Measurements from ENCODE around the gene NFE2L2. TPM values are rescaled to one million over a fixed set of nuclear protein-coding genes. Genes with fewer than 3 reads are reported as not detected.
"Not testable (repeated sequence)": the region's sequence is repeated elsewhere in the genome, so short reads cannot be mapped to it uniquely, and the experiment has no call there.

NFE2L2 gene
- polyA plus RNA-seq, 4 donors: 115 to 173 (median 157) TPM

GRCh38 chr2:177204417-177204816, 60.1 kb downstream of the NFE2L2 start:
- DNase-seq (ENCODE audit: low read depth in 4 of 4, low spot score in 2 of 4): no peak

- no peak for DNase-seq (ENCODE audit: low read depth in 4 of 4, low spot score in 2 of 4)
Observed at GRCh38 chr2:177201919-177202346, 62.6 kb downstream of the NFE2L2 start.

DNA sequence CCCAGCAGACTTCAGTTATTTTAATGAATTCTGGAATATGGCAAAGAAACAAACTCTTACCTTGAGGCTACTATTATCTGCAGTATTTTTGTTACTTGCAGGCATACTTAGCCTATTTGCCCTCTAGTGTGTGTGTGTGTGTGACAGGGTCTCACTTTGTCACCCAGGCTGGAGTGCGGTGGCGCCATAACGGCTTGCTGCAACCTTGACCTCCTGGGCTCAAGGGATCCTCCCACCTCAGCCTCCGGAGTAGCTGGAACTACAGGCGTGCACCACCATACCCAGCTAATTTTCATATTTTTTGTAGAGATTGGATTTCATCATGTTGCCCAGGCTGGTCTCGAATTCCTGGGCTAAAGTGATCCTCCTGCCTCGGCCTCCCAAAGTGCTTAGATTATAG, 64.1 kb downstream of the NFE2L2 start:
- not testable (repeated sequence) for DNase-seq (ENCODE audit: low read depth in 4 of 4, low spot score in 2 of 4)

- DNase-seq (ENCODE audit: low read depth in 4 of 4, low spot score in 2 of 4): no peak
Observed at GRCh38 chr2:177195194-177195593, 69.3 kb downstream of the NFE2L2 start.

- no peak for DNase-seq (ENCODE audit: low read depth in 4 of 4, low spot score in 2 of 4)
Observed at GRCh38 chr2:177193240-177193639, 71.3 kb downstream of the NFE2L2 start.

DNA sequence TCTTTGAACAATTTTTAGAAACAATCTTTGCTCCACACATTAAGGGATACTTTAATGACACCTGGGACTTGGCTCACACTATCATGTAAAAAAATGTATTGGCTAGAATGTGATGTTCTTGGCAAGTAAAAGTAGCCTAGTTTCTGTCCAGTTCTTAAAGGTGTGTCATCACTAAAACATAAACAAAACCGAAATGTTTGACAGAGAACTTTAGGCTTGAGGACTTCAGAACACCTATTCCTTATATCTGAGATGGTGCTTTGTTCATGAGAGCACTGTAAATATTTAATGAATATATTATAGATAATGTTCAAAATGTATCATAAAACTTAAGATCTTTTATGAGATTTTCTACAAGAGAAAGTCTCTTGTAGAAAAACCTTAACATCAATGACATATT, 71.7 kb downstream of the NFE2L2 start:
- no peak for DNase-seq (ENCODE audit: low read depth in 4 of 4, low spot score in 2 of 4)

- no peak for DNase-seq (ENCODE audit: low read depth in 4 of 4, low spot score in 2 of 4)
Observed at GRCh38 chr2:177190941-177191340, 73.6 kb downstream of the NFE2L2 start.

- no peak for DNase-seq (ENCODE audit: low read depth in 4 of 4, low spot score in 2 of 4)
Observed at GRCh38 chr2:177188482-177189469, 75.8 kb downstream of the NFE2L2 start.

- no peak for DNase-seq (ENCODE audit: low read depth in 4 of 4, low spot score in 2 of 4)
Observed at GRCh38 chr2:177187631-177188312, 76.8 kb downstream of the NFE2L2 start.

DNA sequence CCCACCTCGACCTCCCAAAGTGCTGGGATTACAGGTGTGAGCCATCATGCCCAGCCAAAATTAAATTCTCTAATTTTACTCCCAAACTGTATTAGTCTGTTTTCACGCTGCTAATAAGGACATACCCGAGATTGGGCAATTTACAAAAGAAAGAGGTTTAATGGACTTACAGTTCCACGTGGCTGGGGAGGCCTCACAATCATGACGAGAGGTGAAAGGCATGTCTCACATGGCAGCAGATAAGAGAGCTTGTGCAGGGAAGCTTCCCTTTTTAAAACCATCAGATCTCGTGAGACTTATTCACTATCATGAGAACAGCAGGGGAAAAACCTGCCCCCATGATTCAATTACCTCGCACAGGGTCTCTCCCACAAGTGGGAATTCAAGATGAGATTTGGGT, 78.5 kb downstream of the NFE2L2 start:
- DNase-seq (ENCODE audit: low read depth in 4 of 4, low spot score in 2 of 4): not testable (repeated sequence)

DNA sequence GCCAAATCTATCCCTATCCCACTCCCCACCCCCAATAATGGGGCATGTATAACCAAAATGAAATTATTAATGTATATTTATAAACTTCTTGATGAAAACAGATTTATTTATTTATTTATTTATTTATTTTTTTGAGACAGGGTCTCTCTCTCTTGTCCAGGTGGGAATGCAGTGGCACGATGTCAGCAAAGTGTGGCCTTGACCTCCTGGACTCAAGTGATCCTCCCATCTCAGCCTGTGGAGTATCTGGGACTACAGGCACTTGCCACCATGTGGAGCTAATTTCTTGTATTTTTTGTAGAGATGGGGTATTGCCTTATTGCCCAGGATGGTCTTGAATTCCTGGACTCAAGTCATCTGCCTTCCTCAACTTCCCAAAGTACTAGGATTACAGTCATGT, 79.9 kb downstream of the NFE2L2 start:
- no peak for DNase-seq (ENCODE audit: low read depth in 4 of 4, low spot score in 2 of 4)

DNA sequence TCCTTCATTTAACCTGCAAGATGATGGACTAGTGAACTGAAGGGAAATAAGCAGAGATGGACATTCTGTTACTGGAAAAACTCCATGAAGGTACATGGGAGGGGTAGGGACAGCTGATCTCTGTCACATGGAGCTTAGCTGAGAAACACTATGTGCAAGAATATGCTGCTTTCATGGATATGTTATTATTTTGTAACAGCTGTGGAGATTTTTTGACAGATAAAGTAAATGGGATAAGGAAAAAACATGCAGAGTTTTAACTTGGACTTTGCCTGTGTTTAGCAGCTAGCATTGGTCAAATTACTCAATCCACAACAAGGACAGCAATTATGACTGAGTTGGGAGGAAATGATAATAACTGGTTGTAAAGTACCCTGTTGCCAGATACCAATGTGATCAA, 80.7 kb downstream of the NFE2L2 start:
- no peak for DNase-seq (ENCODE audit: low read depth in 4 of 4, low spot score in 2 of 4)

Other genes with a start within 250 kb of the NFE2L2 start
- 100 to 1,000 TPM; 528 to 695 (median 639) TPM for gene HNRNPA3, start 51.9 kb downstream of the NFE2L2 start, polyA plus RNA-seq (ENCODE audit: insufficient read length in 4 of 4)
- gene AGPS, start 128.0 kb upstream of the NFE2L2 start, polyA plus RNA-seq (ENCODE audit: insufficient read length in 4 of 4): 10 to 100 TPM; 42.2 to 50.0 (median 49.0) TPM